Tibial nerve (tissue), 4 donors: Measurements from ENCODE around the gene SPTA1. TPM values are rescaled to one million over a fixed set of nuclear protein-coding genes. Genes with fewer than 3 reads are reported as not detected.

Experiments used
- DNase-seq, 2 donors: peaks; one replicate each; pipeline ENCODE4 v3.0.0-alpha.2; 2019; ENCODE audit warnings: low spot score in 2 of 2
- H3K27ac ChIP-seq, 4 donors: fragments of 200-600 bp; sonication (generic) in 3 of 4; one replicate each; pipeline ENCODE4 v1.5.1; 2017 to 2019; ENCODE audit warnings: mild to moderate bottlenecking in 1 of 4
- H3K27me3 ChIP-seq, 2 donors: fragments of 200-600 bp; sonication (generic) in 1 of 2; one replicate each; pipeline versions ENCODE4 v1.5.1 to v1.6.0; 2017 to 2019
- H3K36me3 ChIP-seq, 3 donors: fragments of 200-600 bp; sonication (generic); one replicate each; pipeline ENCODE4 v1.5.1; 2018 to 2019
- H3K4me1 ChIP-seq, 4 donors: fragments of 200-600 bp; sonication (generic) in 3 of 4; one replicate each; pipeline ENCODE4 v1.5.1; 2017 to 2019
- H3K4me3 ChIP-seq, 4 donors: fragments of 200-600 bp; sonication (generic) in 3 of 4; one replicate each; pipeline ENCODE4 v1.5.1; 2017 to 2019; ENCODE audit warnings: mild to moderate bottlenecking in 1 of 4, moderate library complexity in 1 of 4
- H3K9me3 ChIP-seq, 4 donors: fragments of 200-600 bp; sonication (generic) in 3 of 4; one replicate each; pipeline ENCODE4 v1.5.1; 2017 to 2019
- CTCF ChIP-seq, 5 experiments: fragments of 200-600 bp in 3 of 5; fragments of 450-650 bp in 2 of 5; sonication (generic) in 3 of 5; IDR thresholded peaks; one replicate each; pipeline ENCODE4 v1.5.1; 2016 to 2019; ENCODE audit warnings: antibody characterized with exemption in 5 of 5, mild to moderate bottlenecking in 3 of 5, moderate library complexity in 2 of 5
- EP300 ChIP-seq, 2 donors: sonication (generic); formaldehyde crosslinking; IDR thresholded peaks; one replicate each; pipeline ENCODE4 v1.6.1; 2017; ENCODE audit warnings: antibody characterized with exemption in 2 of 2, mild to moderate bottlenecking in 1 of 2
- POLR2A ChIP-seq, 2 donors: fragments of 450-650 bp; IDR thresholded peaks; one replicate each; pipeline ENCODE4 v1.6.1; 2017; ENCODE audit warnings: antibody characterized with exemption in 2 of 2, mild to moderate bottlenecking in 2 of 2, moderate library complexity in 2 of 2
- WGBS, 2 donors: methylation state at CpG; one replicate each; pipeline ENCODE4 v1.1.5; 2018; 5-methylcytosine and 5-hydroxymethylcytosine counted together
- total RNA-seq, 4 donors: library from RNA; depleted of rRNA; stranded (reverse); fragments of >200 nt; gene quantifications; one replicate each; pipeline ENCODE4 v1.1.0, GENCODE V29; 2016

The SPTA1 gene
- total RNA-seq, 4 donors from 2014 or later = 0.21 TPM; not detected in 3

- no peak overlapping the region for H3K27ac ChIP-seq
- no peaks in the 10 kb centered on the region for H3K36me3 ChIP-seq
- no peaks in the 10 kb centered on the region for H3K9me3 ChIP-seq
- no peak overlapping the region for H3K4me3 ChIP-seq
- no peak for TF ChIP-seq EP300 (IDR thresholded peaks at IDR 0.05)
- no peak for TF ChIP-seq CTCF (IDR thresholded peaks at IDR 0.05)
- no peak for TF ChIP-seq POLR2A (IDR thresholded peaks at IDR 0.05)
- 67 to 75% methylated on average over 3 of the region's 3 CpGs for WGBS, 2 donors
- H3K27me3 ChIP-seq = no peaks in the 10 kb centered on the region
- H3K4me1 ChIP-seq = no peaks in the 10 kb centered on the region
- no peak for DNase-seq
Observed at GRCh38 chr1:158728510-158729225, 42.2 kb upstream of the SPTA1 start.

DNA sequence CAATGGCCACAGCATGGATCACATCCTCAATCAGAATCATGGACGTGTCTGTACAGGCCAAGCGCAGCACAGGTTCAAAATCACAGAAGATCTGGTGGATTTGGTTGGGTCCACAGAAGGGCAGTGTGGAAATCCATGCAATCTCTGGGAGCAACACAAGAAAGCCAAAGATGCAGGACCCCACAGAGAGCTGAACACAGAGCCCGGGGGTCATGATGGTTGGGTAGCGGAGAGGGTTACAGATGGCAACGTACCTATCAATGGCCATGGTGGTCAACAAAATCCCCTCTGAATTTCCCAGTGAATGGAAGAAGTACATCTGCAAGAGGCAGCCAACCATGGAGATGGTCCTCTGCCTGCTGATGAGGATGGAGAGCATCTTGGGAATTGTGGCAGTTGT is 37.9 kb upstream of the SPTA1 start:
- WGBS, 2 donors = 90 to 98% methylated on average over 5 of the region's 5 CpGs
- no peak for DNase-seq
- Histone ChIP-seq H3K27ac (no peak overlapping the region), H3K4me3 (no peak overlapping the region), H3K9me3 (no peaks in the 10 kb centered on the region), H3K27me3 (no peaks in the 10 kb centered on the region), H3K4me1 (no peaks in the 10 kb centered on the region), H3K36me3 (no peaks in the 10 kb centered on the region)
- TF ChIP-seq CTCF (IDR thresholded peaks at IDR 0.05) = no peak
- no peak for TF ChIP-seq EP300 (IDR thresholded peaks at IDR 0.05)
- TF ChIP-seq POLR2A (IDR thresholded peaks at IDR 0.05) = no peak

GRCh38 chr1:158720620-158721019 is 34.1 kb upstream of the SPTA1 start, which contains the start of gene OR6K3:
OR6K3 (minus strand) TSS chr1:158720720; CDS start chr1:158718115, 2,605 bp downstream.
- TF ChIP-seq POLR2A (IDR thresholded peaks at IDR 0.05) (no peak), EP300 (IDR thresholded peaks at IDR 0.05) (no peak), CTCF (IDR thresholded peaks at IDR 0.05) (no peak)
- H3K27me3 ChIP-seq = no peaks in the 10 kb centered on the region
- H3K4me3 ChIP-seq = no peak within 1 kb of the TSS
- no peak within 1 kb of the TSS for H3K27ac ChIP-seq
- H3K9me3 ChIP-seq = no peaks in the 10 kb centered on the region
- no peaks in the 10 kb centered on the region for H3K4me1 ChIP-seq
- H3K36me3 ChIP-seq = no peaks in the 10 kb centered on the region
- no peak for DNase-seq
- WGBS, 2 donors = 74 to 82% methylated on average over 2 of the region's 2 CpGs

- Histone ChIP-seq H3K36me3 (no peaks in the 10 kb centered on the region), H3K9me3 (no peaks in the 10 kb centered on the region), H3K27me3 (no peaks in the 10 kb centered on the region), H3K4me1 (no peaks in the 10 kb centered on the region), H3K27ac (no peak overlapping the region), H3K4me3 (no peak overlapping the region)
- TF ChIP-seq EP300 (IDR thresholded peaks at IDR 0.05) = no peak
- no peak for TF ChIP-seq POLR2A (IDR thresholded peaks at IDR 0.05)
- no peak for TF ChIP-seq CTCF (IDR thresholded peaks at IDR 0.05)
- DNase-seq = no peak
- 55 to 58% methylated on average over 3 of the region's 3 CpGs for WGBS, 2 donors
Observed at GRCh38 chr1:158719664-158720063, 33.1 kb upstream of the SPTA1 start.

- 77 to 92% methylated on average over 6 of the region's 6 CpGs for WGBS, 2 donors
- no peak for DNase-seq
- no peaks in the 10 kb centered on the region for H3K27me3 ChIP-seq
- H3K4me3 ChIP-seq = no peak overlapping the region
- H3K4me1 ChIP-seq = no peaks in the 10 kb centered on the region
- no peaks in the 10 kb centered on the region for H3K36me3 ChIP-seq
- H3K27ac ChIP-seq = no peak overlapping the region
- no peak for TF ChIP-seq CTCF (IDR thresholded peaks at IDR 0.05)
- no peak for TF ChIP-seq EP300 (IDR thresholded peaks at IDR 0.05)
- TF ChIP-seq POLR2A (IDR thresholded peaks at IDR 0.05) = no peak
- H3K9me3 ChIP-seq = no peaks in the 10 kb centered on the region
Observed at GRCh38 chr1:158717344-158717743, 30.8 kb upstream of the SPTA1 start.
